ENCODE data around the gene APOB. TPM values are rescaled to one million over a fixed set of nuclear protein-coding genes. Genes with fewer than 3 reads are reported as not detected.

The APOB gene
- total and polyA plus RNA-seq, 2 of the 13 experiments (the other 11 are each of a cell fraction or from before 2014, with no cell fraction given), result 1,569 to 2,515 TPM

- TF ChIP-seq AKNA (CRISPR knock-in tag; IDR thresholded peaks at IDR 0.05; ENCODE audit: borderline replicate concordance) (no peak), ETV6 (CRISPR knock-in tag; conservative IDR thresholded peaks at IDR 0.05) (no peak), RCOR2 (CRISPR knock-in tag; IDR thresholded peaks at IDR 0.05) (no peak), ZNF3 (CRISPR knock-in tag; IDR thresholded peaks at IDR 0.05) (no peak), CCDC6 (CRISPR knock-in tag; IDR thresholded peaks at IDR 0.05) (no peak), ZBTB25 (CRISPR knock-in tag; IDR thresholded peaks at IDR 0.05) (no peak), RXRB (CRISPR knock-in tag; IDR thresholded peaks at IDR 0.05; ENCODE audit: borderline replicate concordance) (no peak), ARHGAP35 (CRISPR knock-in tag; IDR thresholded peaks at IDR 0.05; ENCODE audit: borderline replicate concordance) (no peak), GZF1 (CRISPR knock-in tag; IDR thresholded peaks at IDR 0.05) (no peak), ZBTB33 (CRISPR knock-in tag; IDR thresholded peaks at IDR 0.05) (no peak), MED8 (CRISPR knock-in tag; IDR thresholded peaks at IDR 0.05; ENCODE audit: insufficient replicate concordance) (no peak), IRF1 (CRISPR knock-in tag; IDR thresholded peaks at IDR 0.05; ENCODE audit: low read depth) (no peak), ZNF713 (CRISPR knock-in tag; IDR thresholded peaks at IDR 0.05) (no peak), TRIM22 (IDR thresholded peaks at IDR 0.05) (no peak), TOPORS (CRISPR knock-in tag; IDR thresholded peaks at IDR 0.05) (0 out of 2 replicates have a peak, but pooled peaks have one; percentile 48), PHF21A (CRISPR knock-in tag; IDR thresholded peaks at IDR 0.05) (no peak), THYN1 (CRISPR knock-in tag; IDR thresholded peaks at IDR 0.05; ENCODE audit: borderline replicate concordance, low read depth) (0 out of 2 replicates have a peak, but pooled peaks have one; percentile 89), CBX2 (IDR thresholded peaks at IDR 0.05; ENCODE audit: low read depth, low read length) (no peak), CBX2 (CRISPR knock-in tag; IDR thresholded peaks at IDR 0.05; ENCODE audit: low read depth) (no peak), SSRP1 (CRISPR knock-in tag; IDR thresholded peaks at IDR 0.05) (peak; percentile 30; the same call in 1 of the 2 replicates), KAT7 (CRISPR knock-in tag; IDR thresholded peaks at IDR 0.05; ENCODE audit: borderline replicate concordance) (no peak)
Measured at GRCh38 chr2:21069746-21070340, 26.0 kb upstream of the APOB start (continued).

Measured in HepG2 (cell line).